Measurements from ENCODE around the gene SLC16A3. TPM values are rescaled to one million over a fixed set of nuclear protein-coding genes. Genes with fewer than 3 reads are reported as not detected.

SLC16A3 gene
- total RNA-seq, 1 donor from 2014 or later, result 18.1 TPM

GRCh38 chr17:82273327-82274133 lies 44.7 kb downstream of the SLC16A3 start, which contains the start of gene CSNK1D:
CSNK1D (minus strand) TSS chr17:82273700; CDS start chr17:82273381, 319 bp downstream.
- Mint-ChIP-seq H3K27me3 (ENCODE audit: unreplicated experiment) (no peaks in the 10 kb centered on the region), H3K9me3 (ENCODE audit: unreplicated experiment) (no peaks in the 10 kb centered on the region), H3K27ac (ENCODE audit: unreplicated experiment) (peak within 1 kb of the TSS; percentile 99), H3K4me3 (ENCODE audit: unreplicated experiment) (peak within 1 kb of the TSS; percentile 91), H3K4me1 (ENCODE audit: unreplicated experiment) (peaks cover 43% of the 10 kb centered on the region), H3K36me3 (ENCODE audit: unreplicated experiment) (peaks cover 17% of the 10 kb centered on the region)
- no peak for TF ChIP-seq CTCF (IDR thresholded peaks at IDR 0.05)
- peak; percentile 95 for DNase-seq (ENCODE audit: extremely low spot score, unreplicated experiment)

GRCh38 chr17:82274134-82275020 lies 45.5 kb downstream of the SLC16A3 start:
- Mint-ChIP-seq H3K36me3 (ENCODE audit: unreplicated experiment) (peaks cover 17% of the 10 kb centered on the region), H3K9me3 (ENCODE audit: unreplicated experiment) (no peaks in the 10 kb centered on the region), H3K4me3 (ENCODE audit: unreplicated experiment) (peak overlapping the region; percentile 88), H3K27ac (ENCODE audit: unreplicated experiment) (no peak overlapping the region), H3K4me1 (ENCODE audit: unreplicated experiment) (peaks cover 35% of the 10 kb centered on the region), H3K27me3 (ENCODE audit: unreplicated experiment) (no peaks in the 10 kb centered on the region)
- no peak for DNase-seq (ENCODE audit: extremely low spot score, unreplicated experiment)
- no peak for TF ChIP-seq CTCF (IDR thresholded peaks at IDR 0.05)

- H3K27ac Mint-ChIP-seq (ENCODE audit: unreplicated experiment), result no peak overlapping the region
- H3K36me3 Mint-ChIP-seq (ENCODE audit: unreplicated experiment), result peaks cover 12% of the 10 kb centered on the region
- no peaks in the 10 kb centered on the region for H3K27me3 Mint-ChIP-seq (ENCODE audit: unreplicated experiment)
- TF ChIP-seq CTCF (IDR thresholded peaks at IDR 0.05), result no peak
- no peak overlapping the region for H3K4me3 Mint-ChIP-seq (ENCODE audit: unreplicated experiment)
- peaks cover 25% of the 10 kb centered on the region for H3K4me1 Mint-ChIP-seq (ENCODE audit: unreplicated experiment)
- no peaks in the 10 kb centered on the region for H3K9me3 Mint-ChIP-seq (ENCODE audit: unreplicated experiment)
- DNase-seq (ENCODE audit: extremely low spot score, unreplicated experiment), result no peak
Observed at GRCh38 chr17:82275326-82275725, 46.5 kb downstream of the SLC16A3 start.

- no peak for DNase-seq (ENCODE audit: extremely low spot score, unreplicated experiment)
- peaks cover 6% of the 10 kb centered on the region for H3K36me3 Mint-ChIP-seq (ENCODE audit: unreplicated experiment)
- H3K4me3 Mint-ChIP-seq (ENCODE audit: unreplicated experiment), result no peak overlapping the region
- no peak overlapping the region for H3K27ac Mint-ChIP-seq (ENCODE audit: unreplicated experiment)
- peaks cover 9% of the 10 kb centered on the region for H3K4me1 Mint-ChIP-seq (ENCODE audit: unreplicated experiment)
- no peak for TF ChIP-seq CTCF (IDR thresholded peaks at IDR 0.05)
- H3K9me3 Mint-ChIP-seq (ENCODE audit: unreplicated experiment), result no peaks in the 10 kb centered on the region
- H3K27me3 Mint-ChIP-seq (ENCODE audit: unreplicated experiment), result no peaks in the 10 kb centered on the region
Observed at GRCh38 chr17:82276938-82277337, 48.1 kb downstream of the SLC16A3 start.

GRCh38 chr17:82277851-82278250 lies 49.0 kb downstream of the SLC16A3 start:
- Mint-ChIP-seq H3K36me3 (ENCODE audit: unreplicated experiment) (no peaks in the 10 kb centered on the region), H3K4me3 (ENCODE audit: unreplicated experiment) (no peak overlapping the region), H3K4me1 (ENCODE audit: unreplicated experiment) (peaks cover 7% of the 10 kb centered on the region), H3K27me3 (ENCODE audit: unreplicated experiment) (no peaks in the 10 kb centered on the region), H3K9me3 (ENCODE audit: unreplicated experiment) (no peaks in the 10 kb centered on the region), H3K27ac (ENCODE audit: unreplicated experiment) (no peak overlapping the region)
- DNase-seq (ENCODE audit: extremely low spot score, unreplicated experiment), result no peak
- no peak for TF ChIP-seq CTCF (IDR thresholded peaks at IDR 0.05)

All from osteocyte (in vitro differentiated cells).